PC-9 (cell line): ENCODE data around the gene TAS2R42.

ENCODE experiments used
- EZH2 ChIP-seq: fragments of 200-600 bp; sonication (generic); IDR thresholded peaks from 2 replicates; pipeline ENCODE4 v1.8.0; 2017; ENCODE audit warnings: antibody characterized with exemption, low read depth
- TF ChIP-seq, protein P1 (sequence below): fragments of 200-600 bp; sonication (generic); conservative IDR thresholded peaks from 2 replicates; pipeline ENCODE4 v1.6.1; 2017; ENCODE audit warnings: mixed run types, antibody characterized with exemption, mild to moderate bottlenecking, moderate library complexity

DNA sequence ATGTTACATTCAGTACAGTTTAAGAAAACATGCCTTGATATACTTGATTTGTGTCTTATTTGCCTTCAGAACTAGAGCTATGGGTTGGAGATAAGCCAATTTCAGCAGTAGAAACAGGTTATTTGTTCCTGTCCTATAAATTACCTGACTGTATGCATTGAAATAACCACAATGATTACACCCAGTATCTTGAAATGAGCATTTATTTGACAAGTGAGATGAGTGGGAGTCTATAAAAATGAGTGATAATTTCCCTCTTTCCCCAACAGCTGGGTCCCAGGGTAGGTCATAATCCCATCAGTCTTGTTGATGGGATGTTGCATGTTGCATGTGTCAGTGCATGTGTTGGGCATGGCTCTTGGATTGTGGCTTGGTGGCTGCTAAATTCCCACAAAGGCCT, 3.7 kb downstream of the TAS2R42 start:
- TF ChIP-seq, protein P1, sequence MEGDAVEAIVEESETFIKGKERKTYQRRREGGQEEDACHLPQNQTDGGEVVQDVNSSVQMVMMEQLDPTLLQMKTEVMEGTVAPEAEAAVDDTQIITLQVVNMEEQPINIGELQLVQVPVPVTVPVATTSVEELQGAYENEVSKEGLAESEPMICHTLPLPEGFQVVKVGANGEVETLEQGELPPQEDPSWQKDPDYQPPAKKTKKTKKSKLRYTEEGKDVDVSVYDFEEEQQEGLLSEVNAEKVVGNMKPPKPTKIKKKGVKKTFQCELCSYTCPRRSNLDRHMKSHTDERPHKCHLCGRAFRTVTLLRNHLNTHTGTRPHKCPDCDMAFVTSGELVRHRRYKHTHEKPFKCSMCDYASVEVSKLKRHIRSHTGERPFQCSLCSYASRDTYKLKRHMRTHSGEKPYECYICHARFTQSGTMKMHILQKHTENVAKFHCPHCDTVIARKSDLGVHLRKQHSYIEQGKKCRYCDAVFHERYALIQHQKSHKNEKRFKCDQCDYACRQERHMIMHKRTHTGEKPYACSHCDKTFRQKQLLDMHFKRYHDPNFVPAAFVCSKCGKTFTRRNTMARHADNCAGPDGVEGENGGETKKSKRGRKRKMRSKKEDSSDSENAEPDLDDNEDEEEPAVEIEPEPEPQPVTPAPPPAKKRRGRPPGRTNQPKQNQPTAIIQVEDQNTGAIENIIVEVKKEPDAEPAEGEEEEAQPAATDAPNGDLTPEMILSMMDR: no peak
- no peak for TF ChIP-seq EZH2
